PC-3 (cell line): ENCODE results near the gene CASP1.

Experiments
- EZH2 ChIP-seq: fragments of 300-600 bp; sonication (generic); IDR thresholded peaks from one replicate; pipeline ENCODE4 v1.6.1; 2017; ENCODE audit warnings: antibody characterized with exemption, mild to moderate bottlenecking, low read length; ENCODE audit not compliant: unreplicated experiment
- TF ChIP-seq, protein P1 (sequence below): fragments of 300-600 bp; sonication (generic); conservative IDR thresholded peaks from 2 replicates; pipeline ENCODE4 v1.5.1; 2017; ENCODE audit warnings: antibody characterized with exemption, low read depth, mild to moderate bottlenecking, low read length

GRCh38 chr11:105070306-105070705 is 35.4 kb upstream of the CASP1 start:
- TF ChIP-seq, protein P1, sequence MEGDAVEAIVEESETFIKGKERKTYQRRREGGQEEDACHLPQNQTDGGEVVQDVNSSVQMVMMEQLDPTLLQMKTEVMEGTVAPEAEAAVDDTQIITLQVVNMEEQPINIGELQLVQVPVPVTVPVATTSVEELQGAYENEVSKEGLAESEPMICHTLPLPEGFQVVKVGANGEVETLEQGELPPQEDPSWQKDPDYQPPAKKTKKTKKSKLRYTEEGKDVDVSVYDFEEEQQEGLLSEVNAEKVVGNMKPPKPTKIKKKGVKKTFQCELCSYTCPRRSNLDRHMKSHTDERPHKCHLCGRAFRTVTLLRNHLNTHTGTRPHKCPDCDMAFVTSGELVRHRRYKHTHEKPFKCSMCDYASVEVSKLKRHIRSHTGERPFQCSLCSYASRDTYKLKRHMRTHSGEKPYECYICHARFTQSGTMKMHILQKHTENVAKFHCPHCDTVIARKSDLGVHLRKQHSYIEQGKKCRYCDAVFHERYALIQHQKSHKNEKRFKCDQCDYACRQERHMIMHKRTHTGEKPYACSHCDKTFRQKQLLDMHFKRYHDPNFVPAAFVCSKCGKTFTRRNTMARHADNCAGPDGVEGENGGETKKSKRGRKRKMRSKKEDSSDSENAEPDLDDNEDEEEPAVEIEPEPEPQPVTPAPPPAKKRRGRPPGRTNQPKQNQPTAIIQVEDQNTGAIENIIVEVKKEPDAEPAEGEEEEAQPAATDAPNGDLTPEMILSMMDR: no peak
- TF ChIP-seq EZH2: no peak
